Fibroblast of the aortic adventitia (primary cell): Measurements from ENCODE around the gene FRMD4A. TPM values are rescaled to one million over a fixed set of nuclear protein-coding genes. Genes with fewer than 3 reads are reported as not detected.
A peak's percentile ranks its signal among the peaks of the same experiment; 100 is the strongest.

ENCODE experiments used
- DNase-seq: peaks from one replicate; pipeline ENCODE4 v3.0.0-alpha.2; 2010; ENCODE audit warnings: low read depth
- H3K4me3 ChIP-seq: 2 replicates; pipeline ENCODE4 v1.5.1; 2011; ENCODE audit warnings: low read depth, mild to moderate bottlenecking, control low read depth, low read length, moderate library complexity
- total RNA-seq: library from RNA; depleted of rRNA; stranded (reverse); fragments of >200 nt; gene quantifications from 2 replicates; pipeline ENCODE4 v1.2.3, GENCODE V29; 2012; ENCODE audit warnings: low replicate concordance
- TF ChIP-seq, protein P1 (sequence below): IDR thresholded peaks from 2 replicates; pipeline ENCODE4 v1.5.1; 2011; ENCODE audit warnings: mild to moderate bottlenecking, low read length, control low read depth, inconsistent platforms; ENCODE audit not compliant: insufficient read depth

The FRMD4A gene
- total RNA-seq, 1 donor, result 42.4 TPM

DNA sequence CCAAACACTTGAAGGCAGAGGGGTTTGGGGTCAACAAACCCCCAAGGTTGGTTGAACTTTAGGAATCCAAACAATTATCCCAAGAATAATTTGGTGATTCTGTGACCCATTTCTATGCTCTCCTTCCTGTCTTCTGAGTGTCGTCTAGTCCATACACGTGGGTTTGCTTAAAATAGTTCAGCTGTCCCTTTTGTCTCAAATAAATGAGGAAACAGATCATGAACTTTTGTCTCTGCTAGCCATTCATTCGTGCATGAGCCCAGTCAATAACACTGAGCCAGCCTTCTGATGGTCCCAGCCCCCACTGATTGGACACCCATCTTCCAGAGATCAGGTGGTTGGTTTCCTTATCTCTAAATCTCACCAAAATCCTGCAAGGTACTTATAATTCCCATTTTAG, 488.6 kb downstream of the FRMD4A start:
- DNase-seq, result no peak
- no peak overlapping the region for H3K4me3 ChIP-seq
- TF ChIP-seq, protein P1, sequence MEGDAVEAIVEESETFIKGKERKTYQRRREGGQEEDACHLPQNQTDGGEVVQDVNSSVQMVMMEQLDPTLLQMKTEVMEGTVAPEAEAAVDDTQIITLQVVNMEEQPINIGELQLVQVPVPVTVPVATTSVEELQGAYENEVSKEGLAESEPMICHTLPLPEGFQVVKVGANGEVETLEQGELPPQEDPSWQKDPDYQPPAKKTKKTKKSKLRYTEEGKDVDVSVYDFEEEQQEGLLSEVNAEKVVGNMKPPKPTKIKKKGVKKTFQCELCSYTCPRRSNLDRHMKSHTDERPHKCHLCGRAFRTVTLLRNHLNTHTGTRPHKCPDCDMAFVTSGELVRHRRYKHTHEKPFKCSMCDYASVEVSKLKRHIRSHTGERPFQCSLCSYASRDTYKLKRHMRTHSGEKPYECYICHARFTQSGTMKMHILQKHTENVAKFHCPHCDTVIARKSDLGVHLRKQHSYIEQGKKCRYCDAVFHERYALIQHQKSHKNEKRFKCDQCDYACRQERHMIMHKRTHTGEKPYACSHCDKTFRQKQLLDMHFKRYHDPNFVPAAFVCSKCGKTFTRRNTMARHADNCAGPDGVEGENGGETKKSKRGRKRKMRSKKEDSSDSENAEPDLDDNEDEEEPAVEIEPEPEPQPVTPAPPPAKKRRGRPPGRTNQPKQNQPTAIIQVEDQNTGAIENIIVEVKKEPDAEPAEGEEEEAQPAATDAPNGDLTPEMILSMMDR, result no peak

DNA sequence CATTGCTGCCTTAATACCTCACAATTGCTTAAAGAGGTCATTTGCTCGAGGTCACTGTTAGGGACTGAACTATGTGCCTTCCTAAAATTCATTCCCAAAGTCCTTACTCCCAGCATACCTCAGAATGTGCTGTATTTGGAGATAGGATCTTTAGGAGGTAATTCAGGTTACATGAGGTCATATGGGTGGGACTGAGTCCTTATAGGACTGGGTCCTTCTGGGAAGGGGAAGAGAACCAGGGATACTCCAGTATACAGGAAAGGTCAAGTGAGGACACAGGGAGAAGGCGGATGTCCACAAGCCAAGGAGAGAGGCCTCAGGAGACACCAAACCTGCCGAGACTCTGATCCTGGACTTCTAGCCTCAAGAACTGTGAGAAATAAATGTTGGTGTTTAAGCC, 490.7 kb downstream of the FRMD4A start:
- no peak for DNase-seq
- TF ChIP-seq, protein P1, result no peak
- no peak overlapping the region for H3K4me3 ChIP-seq

DNA sequence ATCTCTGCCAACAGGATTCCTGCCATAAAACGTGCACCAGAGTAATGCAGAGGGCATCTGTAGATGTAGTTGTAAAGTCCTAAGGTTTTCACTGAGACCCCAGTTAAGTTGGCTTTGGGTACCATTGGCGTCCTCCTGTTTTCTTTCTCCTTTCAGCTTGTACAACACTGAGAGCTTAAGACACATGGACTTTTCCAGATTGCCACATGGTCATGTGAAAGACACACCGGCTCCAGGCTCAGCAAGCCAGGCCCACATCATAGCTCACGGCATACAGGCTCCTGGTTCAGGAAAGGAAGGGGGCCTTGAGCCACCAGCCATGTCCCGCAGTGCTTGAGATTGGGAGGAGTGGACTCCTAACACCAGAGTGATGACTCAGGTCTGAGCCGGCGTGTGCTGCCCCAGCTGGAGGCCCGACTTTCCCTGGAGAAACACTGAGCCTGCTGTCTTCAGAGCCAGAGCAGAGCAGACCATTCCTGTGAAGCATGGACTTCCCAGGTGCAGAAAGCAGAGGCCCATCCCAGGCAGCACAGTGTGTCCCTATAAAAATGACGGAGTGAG, 491.2 kb downstream of the FRMD4A start:
- peak; percentile 78 for DNase-seq
- H3K4me3 ChIP-seq, result no peak overlapping the region
- TF ChIP-seq, protein P1, result no peak

DNA sequence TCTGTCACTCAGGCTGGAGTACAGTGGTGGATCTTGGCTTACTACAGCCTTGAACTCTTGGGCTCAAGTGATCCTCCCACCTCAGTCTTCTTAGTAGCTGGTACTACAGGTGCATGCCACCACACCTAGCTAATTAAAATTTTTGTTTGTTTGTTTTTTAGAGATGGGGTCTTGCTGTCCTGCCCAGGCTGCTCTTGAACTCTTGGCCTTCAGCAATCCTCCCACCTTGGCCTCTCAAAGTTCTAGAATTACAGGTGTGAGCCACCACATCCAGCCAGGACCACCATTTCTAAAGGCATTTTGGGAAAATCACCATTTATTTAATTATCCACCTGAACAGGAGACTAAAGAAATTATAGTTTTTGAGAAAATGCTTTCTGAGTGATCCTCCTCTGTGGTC, 491.7 kb downstream of the FRMD4A start:
- no peak for DNase-seq
- TF ChIP-seq, protein P1, result no peak
- no peak overlapping the region for H3K4me3 ChIP-seq

DNA sequence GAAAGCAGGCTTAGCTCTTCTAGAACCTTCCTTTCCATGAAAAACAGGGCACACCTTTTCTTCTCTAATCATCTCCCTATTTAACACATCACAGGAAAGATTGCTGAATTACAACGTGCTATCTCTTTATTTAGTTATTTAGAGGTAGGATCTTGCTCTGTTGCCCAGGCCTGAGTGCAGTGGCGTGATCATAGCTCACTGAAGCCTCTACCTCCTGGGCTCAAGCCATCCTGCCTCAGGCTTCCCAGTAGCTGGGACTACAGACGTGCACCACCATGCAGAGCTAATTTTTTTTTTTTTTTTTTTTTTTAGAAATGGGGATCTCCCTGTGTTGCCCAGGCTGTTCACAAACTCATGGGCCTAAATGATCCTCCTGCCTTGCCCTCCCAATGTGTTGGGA, 492.8 kb downstream of the FRMD4A start:
- no peak overlapping the region for H3K4me3 ChIP-seq
- no peak for DNase-seq
- TF ChIP-seq, protein P1, result no peak

DNA sequence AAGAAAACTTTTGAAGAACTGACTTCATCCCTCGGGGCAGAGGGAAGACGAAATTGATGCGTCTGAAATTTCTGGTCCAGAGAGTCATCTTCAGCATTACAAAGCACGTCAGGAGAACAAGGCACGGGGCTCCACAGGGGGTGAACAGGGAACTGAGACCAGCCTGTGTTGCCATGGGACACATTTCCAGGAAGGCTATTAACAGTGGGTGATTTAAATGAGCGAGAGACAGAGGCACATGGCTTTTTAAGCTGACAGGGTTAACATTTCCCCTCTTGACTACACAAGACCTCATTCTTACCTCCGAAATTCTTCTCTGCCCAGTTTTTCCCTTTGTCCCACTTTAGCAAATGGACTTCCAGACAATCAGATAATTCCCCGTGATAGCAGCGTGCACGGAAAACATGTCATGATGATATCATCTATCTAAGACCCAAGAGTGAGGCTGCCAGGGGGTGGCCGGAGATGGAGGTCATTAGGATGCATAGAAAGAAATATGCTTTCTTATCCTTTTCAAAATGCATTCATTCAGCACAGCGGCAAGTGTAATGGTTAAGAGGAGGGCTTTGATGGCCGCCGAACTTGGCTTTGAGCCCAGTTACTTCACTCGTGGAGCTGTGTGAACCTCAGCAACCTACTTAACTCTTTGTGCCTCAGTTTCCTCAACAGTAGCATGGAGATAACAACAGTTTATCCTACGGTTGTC, 496.0 kb downstream of the FRMD4A start:
- DNase-seq, result peak; percentile 65
- peak overlapping the region; percentile 18 for H3K4me3 ChIP-seq
- TF ChIP-seq, protein P1, result no peak

DNA sequence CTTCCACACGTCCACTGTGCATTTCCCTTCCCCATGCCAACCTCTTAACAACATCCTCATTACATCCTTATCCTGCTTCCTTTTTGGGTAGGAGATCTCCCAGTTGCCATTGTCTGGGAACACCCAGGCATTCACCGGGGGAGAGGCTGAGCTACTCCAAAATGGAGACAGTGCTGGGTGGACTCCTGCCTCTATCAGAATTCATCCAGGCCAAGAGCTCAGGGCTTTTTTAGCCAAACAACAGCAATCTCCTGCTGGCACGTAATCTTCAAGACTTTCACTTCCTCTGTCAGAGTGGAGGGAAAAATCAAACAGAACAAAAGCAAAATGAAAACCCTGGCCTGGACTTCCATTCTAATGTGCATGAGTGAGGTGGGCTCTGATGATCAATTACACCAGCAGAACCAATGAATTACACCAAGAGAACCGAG, 499.0 kb downstream of the FRMD4A start:
- no peak overlapping the region for H3K4me3 ChIP-seq
- TF ChIP-seq, protein P1, result no peak
- peak; percentile 57 for DNase-seq
